Brain microvascular endothelial cell (primary cell): ENCODE data around the gene PTPRD.

Experiments
- DNase-seq: peaks from one replicate; pipeline ENCODE4 v3.0.0-alpha.2; 2020
- H3K27ac ChIP-seq: fragments of 250-450 bp; sonication (Bioruptor Pico); 2 replicates; pipeline ENCODE4 v1.5.1; 2020; ENCODE audit warnings: mild to moderate bottlenecking, moderate library complexity
- H3K27me3 ChIP-seq: fragments of 250-450 bp; sonication (Bioruptor Pico); replicated peaks from 2 replicates; pipeline ENCODE4 v1.5.1; 2020; ENCODE audit warnings: mild to moderate bottlenecking
- H3K36me3 ChIP-seq: fragments of 250-450 bp; sonication (Bioruptor Pico); replicated peaks from 2 replicates; pipeline ENCODE4 v1.5.1; 2020; ENCODE audit warnings: mild to moderate bottlenecking
- H3K4me3 ChIP-seq: 2 replicates; pipeline ENCODE4 v1.5.1; 2011; ENCODE audit warnings: low read depth, mild to moderate bottlenecking, control low read depth, low read length, moderate library complexity
- CTCF ChIP-seq: IDR thresholded peaks from 2 replicates; pipeline ENCODE4 v1.5.1; 2011; ENCODE audit warnings: low read depth, mild to moderate bottlenecking, moderate library complexity, low read length, control low read depth, inconsistent platforms; ENCODE audit errors: missing control alignments
- in situ Hi-C: cut with HindIII; loops from 2 replicates; pipeline ENCODE4 v1.10.0; 2017; ENCODE audit warnings: low sequenced_read_pairs, low pct_ligation_motif_present

PTPRD gene

DNA sequence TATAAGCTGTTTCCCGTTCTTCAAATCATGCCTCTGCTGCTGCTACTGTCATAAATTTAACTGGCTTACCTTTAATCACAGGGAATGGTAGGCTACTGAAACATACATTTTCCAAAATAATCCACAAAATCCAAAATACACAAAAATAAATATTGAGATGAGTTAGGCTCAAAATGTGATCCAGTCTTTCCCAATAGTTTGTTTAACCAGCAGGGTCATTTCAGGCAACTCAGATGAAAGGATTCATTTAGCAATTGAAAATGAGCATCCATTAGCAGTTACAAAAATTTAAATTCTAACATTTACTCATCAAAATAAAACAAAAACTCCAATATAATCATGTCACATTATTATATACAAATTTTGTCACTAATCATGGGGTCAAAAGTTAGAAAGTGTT lies 1797.6 kb downstream of the PTPRD start:
- no peak overlapping the region for H3K4me3 ChIP-seq
- no peak for DNase-seq
- in situ Hi-C loops = no loop called here

DNA sequence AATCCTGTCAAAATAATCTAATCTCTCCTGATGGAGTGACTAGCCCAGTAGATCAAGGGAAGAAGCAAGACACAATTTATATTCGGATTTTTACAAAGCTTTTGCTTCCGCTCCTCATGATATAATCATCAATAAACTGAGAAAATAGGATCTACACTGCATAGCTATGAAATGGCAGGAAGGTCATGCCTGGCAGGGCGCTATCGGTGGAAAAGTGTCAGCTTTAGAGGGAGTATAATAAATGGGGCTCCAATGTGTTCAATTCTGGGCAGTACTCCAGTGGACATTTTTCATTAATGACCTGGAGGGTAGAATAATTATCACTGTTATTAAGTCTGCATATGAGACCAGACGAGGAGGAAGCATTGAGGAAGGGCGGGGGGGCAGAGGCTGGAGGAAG lies 1799.9 kb downstream of the PTPRD start:
- no peak for DNase-seq
- Histone ChIP-seq H3K36me3 (no peaks in the 10 kb centered on the region), H3K4me3 (no peak overlapping the region), H3K27me3 (no peaks in the 10 kb centered on the region), H3K27ac (no peak overlapping the region)
- in situ Hi-C loops = no loop called here
- TF ChIP-seq CTCF = no peak

More for the DNA sequence above, 1797.6 kb downstream of the PTPRD start:
- TF ChIP-seq CTCF = no peak
- Histone ChIP-seq H3K36me3 (no peaks in the 10 kb centered on the region), H3K27me3 (no peaks in the 10 kb centered on the region), H3K27ac (no peak overlapping the region)

DNA sequence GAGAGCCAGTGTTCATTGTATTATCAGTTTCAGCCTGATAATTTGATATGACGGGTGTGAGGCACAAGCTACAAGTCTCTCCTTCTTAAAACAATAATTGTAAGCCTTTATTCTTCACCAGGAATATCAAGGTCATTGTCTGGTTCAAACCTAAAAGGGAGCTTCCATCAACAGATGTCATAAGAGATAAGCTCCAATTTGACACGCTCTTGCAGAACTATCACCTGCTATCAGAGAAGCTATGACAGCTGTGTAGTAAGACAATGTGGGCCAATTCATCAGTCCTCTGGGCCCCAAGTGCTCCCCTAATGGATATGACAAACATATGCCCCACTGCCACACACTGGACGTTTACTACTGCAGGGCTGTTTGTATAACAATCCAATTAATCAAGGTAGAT lies 1803.1 kb downstream of the PTPRD start:
- H3K27ac ChIP-seq = no peak overlapping the region
- no peak for TF ChIP-seq CTCF
- H3K4me3 ChIP-seq = no peak overlapping the region
- DNase-seq = no peak
- H3K27me3 ChIP-seq = no peaks in the 10 kb centered on the region
- in situ Hi-C loops = no loop called here
- no peaks in the 10 kb centered on the region for H3K36me3 ChIP-seq

DNA sequence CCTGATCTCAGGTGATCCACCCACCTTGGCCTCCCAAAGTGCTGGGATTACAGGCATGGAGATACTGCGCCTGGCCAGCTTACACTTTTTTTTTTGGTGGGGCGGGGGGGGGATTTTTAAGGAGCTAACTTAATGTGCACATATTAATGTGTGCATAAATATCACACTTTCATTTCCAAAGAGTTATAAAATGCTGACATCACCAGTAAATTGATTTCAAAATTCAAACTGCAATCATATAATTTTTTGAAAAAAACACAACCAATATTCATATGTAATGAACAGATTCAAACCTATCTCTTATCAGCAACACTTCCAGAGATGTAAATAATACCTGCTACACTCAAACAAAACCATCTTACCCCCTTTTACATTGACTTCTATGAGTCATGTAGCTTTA lies 1806.7 kb downstream of the PTPRD start:
- Histone ChIP-seq H3K27ac (no peak overlapping the region), H3K4me3 (no peak overlapping the region), H3K27me3 (no peaks in the 10 kb centered on the region), H3K36me3 (no peaks in the 10 kb centered on the region)
- in situ Hi-C loops = no loop called here
- TF ChIP-seq CTCF = no peak
- no peak for DNase-seq

GRCh38 chr9:8804613-8805012 lies 1808.2 kb downstream of the PTPRD start:
- H3K36me3 ChIP-seq = no peaks in the 10 kb centered on the region
- H3K27ac ChIP-seq = no peak overlapping the region
- H3K4me3 ChIP-seq = no peak overlapping the region
- in situ Hi-C loops = no loop called here
- no peak for DNase-seq
- no peaks in the 10 kb centered on the region for H3K27me3 ChIP-seq
- no peak for TF ChIP-seq CTCF

GRCh38 chr9:8802242-8802641 lies 1810.6 kb downstream of the PTPRD start:
- in situ Hi-C loops = no loop called here
- Histone ChIP-seq H3K4me3 (no peak overlapping the region), H3K36me3 (no peaks in the 10 kb centered on the region), H3K27me3 (no peaks in the 10 kb centered on the region), H3K27ac (no peak overlapping the region)
- DNase-seq = no peak
- no peak for TF ChIP-seq CTCF
